ENCODE measurements around the gene CUL7. TPM values are rescaled to one million over a fixed set of nuclear protein-coding genes. Genes with fewer than 3 reads are reported as not detected.

CUL7 gene
- total and polyA plus RNA-seq, 2 of the 8 experiments (the other 6 are each of a cell fraction or from before 2014, with no cell fraction given) = 10.8 to 15.0 TPM

GRCh38 chr6:43061861-43062260 lies 8.2 kb upstream of the CUL7 start (continued):
- TF ChIP-seq CHD7 (IDR thresholded peaks at IDR 0.05; ENCODE audit: insufficient replicate concordance, low read length) (no peak), RNF2 (IDR thresholded peaks at IDR 0.05; ENCODE audit: borderline replicate concordance, low read depth, low read length, missing control alignments, poor library complexity, severe bottlenecking) (no peak), SIN3A (conservative IDR thresholded peaks at IDR 0.05 in 1 of 2, IDR thresholded peaks at IDR 0.05 in 1 of 2; ENCODE audit: low read depth in 1 of 2, low read length in 2 of 2) (no peak), SP2 (IDR thresholded peaks at IDR 0.05; ENCODE audit: low read length) (no peak), EGR1 (IDR thresholded peaks at IDR 0.05; ENCODE audit: borderline replicate concordance, low read depth, low read length) (no peak), TCF12 (IDR thresholded peaks at IDR 0.05; ENCODE audit: low read depth, low read length) (no peak), ATF2 (IDR thresholded peaks at IDR 0.05; ENCODE audit: low read length) (no peak), SAP30 (IDR thresholded peaks at IDR 0.05; ENCODE audit: insufficient read depth, insufficient replicate concordance, low read length) (no peak)
- TF ChIP-seq, protein P1, sequence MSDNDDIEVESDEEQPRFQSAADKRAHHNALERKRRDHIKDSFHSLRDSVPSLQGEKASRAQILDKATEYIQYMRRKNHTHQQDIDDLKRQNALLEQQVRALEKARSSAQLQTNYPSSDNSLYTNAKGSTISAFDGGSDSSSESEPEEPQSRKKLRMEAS (IDR thresholded peaks at IDR 0.05) = no peak
